K562 (cell line): ENCODE results near the gene CYSRT1. TPM values are rescaled to one million over a fixed set of nuclear protein-coding genes. Genes with fewer than 3 reads are reported as not detected.

Experiments
- ARID3A ChIP-seq: IDR thresholded peaks from 2 replicates; pipeline ENCODE4 v1.6.1; 2012; ENCODE audit warnings: low read depth, low read length, improper control_type of control experiment, borderline replicate concordance
- E2F1 ChIP-seq: sonication (generic); formaldehyde crosslinking; IDR thresholded peaks from 2 replicates; pipeline ENCODE4 v1.8.1; 2023; ENCODE audit warnings: mild to moderate bottlenecking, missing genetic modification reagents, moderate library complexity
- GTF2A2 ChIP-seq: IDR thresholded peaks from 2 replicates; pipeline ENCODE4 v1.6.1; 2016; ENCODE audit warnings: mild to moderate bottlenecking, missing genetic modification characterization, missing compliant biosample characterization
- KLF13 ChIP-seq: fragments of 450-650 bp; IDR thresholded peaks from 2 replicates; pipeline ENCODE4 v1.6.1; 2016; ENCODE audit warnings: missing genetic modification characterization, low read depth, mild to moderate bottlenecking, missing compliant biosample characterization, moderate library complexity, borderline replicate concordance
- MEF2D ChIP-seq: conservative IDR thresholded peaks from 2 replicates; pipeline ENCODE4 v1.6.1; 2016; ENCODE audit warnings: low read depth, missing genetic modification characterization, missing compliant biosample characterization
- MXD1 ChIP-seq: fragments of 250-450 bp; sonication (Bioruptor Pico); IDR thresholded peaks from 2 replicates; pipeline ENCODE4 v1.8.0; 2021; ENCODE audit warnings: borderline replicate concordance, mild to moderate bottlenecking, moderate library complexity; ENCODE audit not compliant: poor library complexity, severe bottlenecking
- PATZ1 ChIP-seq: fragments of 250-450 bp; sonication (Bioruptor Pico); IDR thresholded peaks from 2 replicates; pipeline ENCODE4 v1.5.0; 2020; ENCODE audit warnings: mild to moderate bottlenecking, borderline replicate concordance
- SNRNP70 ChIP-seq: fragments of 200-400 bp; formaldehyde crosslinking; optimal IDR thresholded peaks from 2 replicates; pipeline ENCODE3; 2017; ENCODE audit warnings: low read depth, low read length
- SRSF1 ChIP-seq: fragments of 200-400 bp; formaldehyde crosslinking; IDR thresholded peaks from 2 replicates; pipeline ENCODE4 v1.6.1; 2017; ENCODE audit warnings: mild to moderate bottlenecking, low read depth, low read length, moderate library complexity
- TAL1 ChIP-seq: fragments of 450-650 bp; IDR thresholded peaks from 2 replicates; pipeline ENCODE4 v1.6.1; 2016; ENCODE audit warnings: mild to moderate bottlenecking
- THRAP3 ChIP-seq: fragments of 450-650 bp; IDR thresholded peaks from 2 replicates; pipeline ENCODE4 v1.6.1; 2016; ENCODE audit warnings: mild to moderate bottlenecking, inconsistent platforms, borderline replicate concordance
- YY1 ChIP-seq, 3 experiments: IDR thresholded peaks; 2 replicates each; pipeline ENCODE4 v1.6.1; 2011; ENCODE audit warnings: low read length in 2 of 3, mild to moderate bottlenecking in 2 of 3, moderate library complexity in 2 of 3, borderline replicate concordance in 1 of 3, control low read depth in 1 of 3, low read depth in 1 of 3; ENCODE audit not compliant: insufficient read depth in 3 of 3, insufficient replicate concordance in 2 of 3, control insufficient read depth in 1 of 3, insufficient read length in 1 of 3; ENCODE audit errors: extremely low read depth in 1 of 3
- ZBTB1 ChIP-seq: sonication (generic); formaldehyde crosslinking; IDR thresholded peaks from 2 replicates; pipeline ENCODE4 v1.8.1; 2023; ENCODE audit warnings: missing genetic modification reagents, low read depth, mild to moderate bottlenecking, borderline replicate concordance
- ZBTB7A ChIP-seq: IDR thresholded peaks from 2 replicates; pipeline ENCODE4 v1.6.1; 2011; ENCODE audit warnings: low read depth, mild to moderate bottlenecking, low read length, moderate library complexity, borderline replicate concordance; ENCODE audit not compliant: control insufficient read depth
- ZNF699 ChIP-seq: fragments of 250-450 bp; sonication (Bioruptor Pico); IDR thresholded peaks from 2 replicates; pipeline ENCODE4 v1.8.0; 2021; ENCODE audit warnings: mild to moderate bottlenecking, moderate library complexity; ENCODE audit not compliant: insufficient replicate concordance
- polyA plus RNA-seq, 8 experiments: library from polyadenylated mRNA; depleted of rRNA in 4 of 8; stranded (reverse) in 5 of 8; unstranded in 3 of 8; fragments of >200 nt; fragmentation: Nextera tagmentation in 2 of 8; fragmentation: Illumina TruSeq in 1 of 8; extraction: Ambion mirVana in 2 of 8; extraction: Trizol in 1 of 8; gene quantifications; 2 replicates each; pipeline versions ENCODE4 v1.2.1 to v1.2.3, GENCODE V29; 2011 to 2014; ENCODE audit warnings: inconsistent platforms in 1 of 8, missing spikeins in 1 of 8
- total RNA-seq, 7 experiments: library from RNA; depleted of rRNA in 6 of 7; stranded (reverse); fragments of >200 nt in 6 of 7; fragmentation: Illumina TruSeq in 2 of 7; extraction: Trizol in 2 of 7; gene quantifications; 2 replicates each; pipeline versions ENCODE4 v1.2.1 to v1.2.3, GENCODE V29; 2011 to 2021; ENCODE audit warnings: low replicate concordance in 1 of 7
- TF ChIP-seq, protein P1 (sequence below): sonication (generic); formaldehyde crosslinking; IDR thresholded peaks from 2 replicates; pipeline ENCODE4 v1.8.0; 2022; ENCODE audit warnings: mild to moderate bottlenecking, missing genetic modification reagents, borderline replicate concordance

CYSRT1 gene
- total and polyA plus RNA-seq, 9 of the 15 experiments (the other 6 are each of a cell fraction or from before 2014, with no cell fraction given), result 0.04 to 1.4 (median 0.42) TPM; not detected in 3

GRCh38 chr9:137227054-137227852 is 2.3 kb downstream of the CYSRT1 start, which contains the start of gene RNF224 (continued):
- TF ChIP-seq PATZ1 (CRISPR knock-in tag) (no peak), E2F1 (CRISPR knock-in tag) (no peak), KLF13 (tag) (0 out of 2 replicates have a peak, but pooled peaks have one; percentile 53), MXD1 (no peak), ZBTB1 (CRISPR knock-in tag) (no peak), TAL1 (no peak), THRAP3 (no peak), MEF2D (tag) (no peak), ZBTB7A (peak; percentile 56), SNRNP70 (no peak), ZNF699 (no peak), YY1 (IDR thresholded peaks at IDR 0.05; ENCODE audit: borderline replicate concordance in 1 of 3, control insufficient read depth in 1 of 3, extremely low read depth in 1 of 3, insufficient read depth in 3 of 3, insufficient read length in 1 of 3, insufficient replicate concordance in 2 of 3, low read depth in 1 of 3, low read length in 2 of 3) (peak in 1 of 3 experiments; percentile 35), ARID3A (no peak), SRSF1 (no peak), GTF2A2 (tag) (no peak)
- TF ChIP-seq, protein P1, sequence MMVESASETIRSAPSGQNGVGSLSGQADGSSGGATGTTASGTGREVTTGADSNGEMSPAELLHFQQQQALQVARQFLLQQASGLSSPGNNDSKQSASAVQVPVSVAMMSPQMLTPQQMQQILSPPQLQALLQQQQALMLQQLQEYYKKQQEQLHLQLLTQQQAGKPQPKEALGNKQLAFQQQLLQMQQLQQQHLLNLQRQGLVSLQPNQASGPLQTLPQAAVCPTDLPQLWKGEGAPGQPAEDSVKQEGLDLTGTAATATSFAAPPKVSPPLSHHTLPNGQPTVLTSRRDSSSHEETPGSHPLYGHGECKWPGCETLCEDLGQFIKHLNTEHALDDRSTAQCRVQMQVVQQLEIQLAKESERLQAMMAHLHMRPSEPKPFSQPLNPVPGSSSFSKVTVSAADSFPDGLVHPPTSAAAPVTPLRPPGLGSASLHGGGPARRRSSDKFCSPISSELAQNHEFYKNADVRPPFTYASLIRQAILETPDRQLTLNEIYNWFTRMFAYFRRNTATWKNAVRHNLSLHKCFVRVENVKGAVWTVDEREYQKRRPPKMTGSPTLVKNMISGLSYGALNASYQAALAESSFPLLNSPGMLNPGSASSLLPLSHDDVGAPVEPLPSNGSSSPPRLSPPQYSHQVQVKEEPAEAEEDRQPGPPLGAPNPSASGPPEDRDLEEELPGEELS (CRISPR knock-in tag), result no peak
